Suprapubic skin (tissue), 4 donors: Measurements from ENCODE around the gene ADAMTS17.

Experiments
- CTCF ChIP-seq, 2 donors: fragments of 200-600 bp in 1 of 2; fragments of 450-650 bp in 1 of 2; sonication (generic) in 1 of 2; IDR thresholded peaks; one replicate each; pipeline ENCODE4 v1.5.1; 2016 to 2019; ENCODE audit warnings: antibody characterized with exemption in 2 of 2, mild to moderate bottlenecking in 1 of 2, moderate library complexity in 1 of 2
- EP300 ChIP-seq: sonication (generic); formaldehyde crosslinking; IDR thresholded peaks from one replicate; pipeline ENCODE4 v1.6.1; 2017; ENCODE audit warnings: antibody characterized with exemption
- POLR2A ChIP-seq, 2 donors: fragments of 450-650 bp; IDR thresholded peaks; one replicate each; pipeline ENCODE4 v1.6.1; 2017; ENCODE audit warnings: antibody characterized with exemption in 2 of 2, mild to moderate bottlenecking in 2 of 2, moderate library complexity in 2 of 2
- POLR2AphosphoS5 ChIP-seq, 3 donors: sonication (generic); formaldehyde crosslinking; IDR thresholded peaks; one replicate each; pipeline ENCODE4 v1.6.1; 2017; ENCODE audit warnings: antibody characterized with exemption in 3 of 3

- TF ChIP-seq POLR2A (IDR thresholded peaks at IDR 0.05), result no peak
- no peak for TF ChIP-seq CTCF (IDR thresholded peaks at IDR 0.05)
- no peak for TF ChIP-seq POLR2AphosphoS5 (IDR thresholded peaks at IDR 0.05)
- no peak for TF ChIP-seq EP300
These were observed 249.7 kb downstream of the ADAMTS17 start for GRCh38 chr15:100092034-100092433.
